HG03196 (cell line): Measurements from ENCODE around the gene SRCAP.
"Not testable (repeated sequence)": the region's sequence is repeated elsewhere in the genome, so short reads cannot be mapped to it uniquely, and the experiment has no call there.

Experiments
- ATAC-seq: cut with Tn5 transposase; IDR thresholded peaks from one replicate; pipeline ENCODE4 v1.9.1; 2021; ENCODE audit not compliant: unreplicated experiment

SRCAP gene

DNA sequence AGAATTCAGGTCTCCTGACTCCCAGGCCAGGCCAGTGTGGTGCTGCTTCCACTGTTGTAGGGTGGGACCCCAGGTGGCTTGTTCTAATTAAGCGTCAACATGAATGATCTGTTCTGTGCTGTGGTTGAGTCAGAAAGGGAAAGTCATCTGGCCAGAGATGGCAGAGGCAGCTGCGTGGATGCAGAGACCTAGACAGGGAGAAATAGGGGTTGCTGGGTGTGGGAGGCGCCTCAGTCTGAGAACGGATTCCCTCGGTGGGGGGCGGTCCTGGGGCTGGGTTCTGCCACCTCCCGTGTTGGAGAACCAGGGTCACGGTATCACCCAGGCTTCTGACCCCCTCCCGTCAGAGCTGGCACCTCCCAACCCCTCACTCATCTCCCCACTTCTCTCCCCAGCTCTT, 35.2 kb upstream of the SRCAP start:
- ATAC-seq, result no peak

DNA sequence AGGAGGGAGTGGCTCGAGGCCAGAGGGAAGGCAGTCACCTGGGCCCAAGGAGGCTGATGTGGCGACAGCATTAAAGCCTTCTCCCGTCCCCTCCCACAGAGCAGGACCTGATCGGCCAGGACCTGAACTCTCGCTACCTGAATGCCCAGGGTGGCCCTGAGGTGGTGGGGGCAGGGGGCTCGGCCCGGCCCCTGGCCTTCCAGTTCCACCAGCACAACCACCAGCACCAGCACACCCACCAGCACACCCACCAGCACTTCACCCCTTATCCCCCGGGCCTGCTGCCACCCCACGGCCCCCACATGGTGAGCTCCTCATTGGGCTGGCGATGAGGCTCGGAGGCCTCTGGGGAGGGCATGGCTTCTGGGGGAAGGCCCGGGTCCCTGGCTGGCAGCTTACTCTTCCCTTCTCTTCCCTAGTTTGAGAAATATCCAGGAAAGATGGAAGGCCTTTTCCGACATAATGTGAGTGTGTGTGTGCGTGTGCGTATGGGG, 34.3 kb upstream of the SRCAP start:
- no peak for ATAC-seq

- ATAC-seq, result no peak
Observed at GRCh38 chr16:30665155-30665829, 33.7 kb upstream of the SRCAP start.

GRCh38 chr16:30665830-30666190, 33.2 kb upstream of the SRCAP start:
- ATAC-seq, result no peak

DNA sequence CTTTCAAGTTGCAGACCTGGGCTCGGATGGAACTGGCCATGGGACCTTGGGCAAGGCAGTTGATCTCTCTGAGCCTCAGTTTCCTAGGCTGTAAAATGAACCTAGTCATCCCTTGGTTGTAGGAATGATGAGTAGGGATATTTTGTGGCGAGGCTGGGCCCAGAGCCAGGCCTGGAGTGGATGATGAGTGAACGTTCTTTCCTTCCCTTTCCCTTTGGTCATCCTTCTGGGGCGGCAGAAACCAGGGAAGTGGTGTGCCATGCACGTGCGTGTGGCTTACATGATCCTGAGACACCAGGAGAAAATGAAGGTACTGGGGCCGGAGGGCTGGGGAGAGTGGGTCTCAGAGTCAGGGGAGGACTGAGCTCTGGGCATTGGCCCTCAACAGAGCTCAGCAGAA, 32.3 kb upstream of the SRCAP start:
- no peak for ATAC-seq

GRCh38 chr16:30667361-30667905, 31.5 kb upstream of the SRCAP start:
- ATAC-seq, result no peak

- ATAC-seq, result no peak
Observed at GRCh38 chr16:30668393-30668792, 30.6 kb upstream of the SRCAP start.

GRCh38 chr16:30669026-30669902, 29.7 kb upstream of the SRCAP start:
- ATAC-seq, result no peak

DNA sequence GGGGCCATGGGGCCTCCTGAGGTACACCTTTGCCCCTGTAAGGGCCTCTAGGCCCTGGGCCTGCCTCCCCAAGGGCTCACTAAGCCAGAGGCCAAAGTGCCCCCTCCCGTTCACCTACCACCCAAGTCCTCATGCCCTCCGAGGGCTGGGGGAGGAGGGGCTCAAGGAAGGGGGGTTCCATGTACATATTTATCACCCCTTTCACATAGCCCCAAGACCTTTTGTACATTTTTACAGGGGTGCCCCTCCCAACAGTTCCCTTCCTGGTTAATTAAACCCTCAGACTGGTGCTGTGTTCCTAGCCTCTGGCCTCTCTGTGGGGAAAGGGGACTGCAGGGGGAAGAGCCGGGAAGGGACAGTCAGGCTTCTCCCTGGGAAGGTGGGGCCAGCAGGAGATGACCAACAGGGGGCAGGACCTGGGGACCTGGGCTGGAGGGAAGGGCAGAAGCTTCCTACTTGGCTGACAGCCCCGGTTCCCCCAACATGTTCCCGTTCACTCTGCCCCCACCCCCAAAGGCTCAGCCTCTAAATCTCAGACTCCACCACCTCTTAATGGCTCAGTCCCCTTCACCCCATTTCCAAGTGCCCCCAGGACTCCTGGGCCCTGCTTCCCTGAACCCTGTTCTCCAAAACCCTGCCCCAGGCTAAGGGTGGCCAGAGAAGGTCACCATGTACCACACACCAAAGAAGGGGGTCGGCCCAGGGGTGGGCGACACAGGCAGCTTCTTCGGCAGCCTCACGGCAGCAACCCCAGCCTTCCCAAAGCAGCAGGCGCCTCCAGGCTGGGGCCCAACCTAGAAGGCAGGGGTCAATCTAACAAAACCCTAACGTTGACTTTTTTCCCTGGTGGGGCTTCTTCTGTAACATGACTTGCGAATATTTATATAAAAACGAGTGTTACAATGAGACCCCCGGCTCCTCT, 28.8 kb upstream of the SRCAP start:
- no peak for ATAC-seq

DNA sequence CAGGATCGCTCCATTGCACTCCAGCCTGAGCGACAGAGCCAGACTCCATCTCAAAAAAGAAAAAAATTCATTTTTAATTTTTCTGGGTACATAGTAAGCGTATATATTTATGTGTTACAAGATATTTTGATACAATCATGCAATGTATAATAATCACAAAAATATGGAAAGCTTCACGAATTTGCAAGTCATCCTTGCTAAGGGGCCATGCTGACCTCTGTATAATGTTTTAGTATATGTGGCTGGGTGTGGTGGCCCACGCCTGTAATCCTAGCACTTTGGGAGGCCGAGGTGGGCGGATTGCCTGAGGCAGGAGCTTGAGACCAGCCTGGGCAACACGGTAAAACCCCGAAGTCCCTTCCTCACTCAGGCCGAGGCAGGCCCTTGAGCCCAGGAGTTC, 23.8 kb upstream of the SRCAP start:
- no peak for ATAC-seq

DNA sequence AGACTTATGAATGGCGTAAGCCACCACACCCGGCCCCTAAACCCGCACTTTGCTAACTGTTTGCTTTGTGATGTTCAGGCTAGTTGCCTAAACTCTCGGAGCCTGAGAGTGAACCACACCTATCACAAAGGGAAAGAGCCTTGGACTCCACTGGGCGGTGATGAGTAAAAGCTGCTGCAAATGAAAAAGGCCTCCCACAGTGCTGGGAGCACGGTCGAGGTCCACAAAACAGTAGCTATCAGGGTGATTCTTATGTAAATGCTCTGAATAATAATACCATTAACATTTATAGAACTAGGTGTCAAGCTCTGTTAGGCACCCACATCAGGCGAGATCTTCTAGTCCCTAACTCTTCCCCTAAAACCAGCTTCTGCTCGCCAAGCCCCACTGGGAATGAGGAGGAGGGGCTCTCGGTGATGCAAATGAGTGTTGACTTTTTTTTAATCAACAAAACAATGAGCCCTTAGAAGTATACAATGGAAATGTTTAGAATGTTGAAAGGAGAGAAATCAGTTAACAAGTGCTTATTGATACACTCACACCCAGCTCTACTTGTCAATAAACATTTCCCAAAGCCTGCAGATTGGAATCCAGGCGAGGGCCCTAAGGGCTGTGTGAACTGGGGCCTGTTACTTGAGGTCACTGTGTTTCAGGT, 20.9 kb upstream of the SRCAP start:
- ATAC-seq, result no peak

DNA sequence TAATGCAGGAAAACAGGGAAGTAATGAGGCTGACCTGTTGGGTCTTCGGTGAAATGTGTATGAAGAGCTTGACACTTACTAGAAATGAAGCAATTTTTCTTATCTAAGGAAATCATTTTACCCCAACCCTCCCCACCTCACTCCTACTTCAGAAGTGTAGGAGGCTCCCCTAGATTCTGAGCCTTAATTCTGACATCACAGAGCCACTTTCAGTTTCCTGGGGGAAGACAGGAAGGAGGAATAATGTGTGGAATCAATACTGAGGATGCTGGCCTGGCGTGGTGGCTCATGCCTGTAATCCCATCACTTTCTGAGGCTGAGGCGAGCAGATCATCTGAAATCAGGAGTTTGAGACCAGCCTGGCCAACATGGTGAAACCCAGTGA, 20.4 kb upstream of the SRCAP start:
- no peak for ATAC-seq

DNA sequence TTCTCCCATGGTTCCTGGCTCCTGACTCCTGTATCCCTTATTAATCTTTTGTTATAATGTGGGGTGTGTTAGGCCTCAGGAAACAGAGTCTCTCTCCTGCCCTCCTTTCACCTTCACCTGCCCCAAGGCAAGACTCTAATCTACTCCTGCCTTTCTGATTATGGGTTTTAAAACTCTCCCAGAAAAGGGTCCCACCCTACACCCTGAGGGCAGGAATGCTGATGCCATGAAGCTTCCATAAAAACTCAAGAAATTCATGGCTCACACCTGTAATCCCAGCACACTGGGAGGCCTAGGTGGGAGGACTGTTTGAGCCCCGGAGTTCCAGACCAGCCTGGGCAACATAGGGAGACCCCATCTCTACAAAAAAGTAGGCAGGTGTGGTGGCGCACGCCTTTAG, 18.6 kb upstream of the SRCAP start:
- no peak for ATAC-seq

GRCh38 chr16:30688701-30689100, 10.3 kb upstream of the SRCAP start:
- no peak for ATAC-seq

- no peak for ATAC-seq
Observed at GRCh38 chr16:30691907-30692306, 7.1 kb upstream of the SRCAP start.

GRCh38 chr16:30692396-30693064, 6.4 kb upstream of the SRCAP start:
- ATAC-seq, result no peak

- ATAC-seq, result no peak
Observed at GRCh38 chr16:30694926-30695693, 3.9 kb upstream of the SRCAP start.

DNA sequence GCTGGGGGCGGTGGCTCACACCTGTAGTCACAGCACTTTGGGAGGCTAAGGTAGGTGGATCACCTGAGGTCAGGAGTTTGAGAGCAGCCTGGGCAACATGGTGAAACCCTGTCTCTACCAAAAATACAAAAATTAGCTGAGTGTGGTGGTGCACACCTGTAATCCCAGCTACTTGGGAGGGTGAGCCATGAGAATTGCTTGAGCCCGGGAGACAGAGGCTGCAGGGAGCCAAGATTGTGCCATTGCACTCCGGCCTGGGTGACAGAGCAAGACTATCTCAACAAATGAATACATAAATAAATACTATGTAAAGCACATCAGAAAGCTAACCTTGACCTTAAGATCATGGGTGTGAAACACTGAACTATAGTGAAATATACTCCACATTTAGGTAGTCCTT, 2.3 kb upstream of the SRCAP start:
- not testable (repeated sequence) for ATAC-seq
